ENCODE results near the gene TMEM126B.

TMEM126B gene

GRCh38 chr11:85661972-85662664 is 33.7 kb downstream of the TMEM126B start:
- TF ChIP-seq TCF4 (CRISPR knock-in tag; IDR thresholded peaks at IDR 0.05; ENCODE audit: borderline replicate concordance) (peak; percentile 55; the same call in 1 of the 2 replicates), PATZ1 (CRISPR knock-in tag; IDR thresholded peaks at IDR 0.05; ENCODE audit: borderline replicate concordance) (no peak), TOX (CRISPR knock-in tag; IDR thresholded peaks at IDR 0.05; ENCODE audit: borderline replicate concordance) (no peak)
- ATAC-seq, result no peak

GRCh38 chr11:85663080-85663752 is 34.8 kb downstream of the TMEM126B start:
- no peak for ATAC-seq
- TF ChIP-seq OSR1 (CRISPR knock-in tag; IDR thresholded peaks at IDR 0.05) (no peak), PPARA (CRISPR knock-in tag; IDR thresholded peaks at IDR 0.05; ENCODE audit: borderline replicate concordance) (no peak), PATZ1 (CRISPR knock-in tag; IDR thresholded peaks at IDR 0.05; ENCODE audit: borderline replicate concordance) (no peak)

GRCh38 chr11:85663753-85664614 is 35.6 kb downstream of the TMEM126B start:
- TF ChIP-seq ZNF565 (CRISPR knock-in tag; conservative IDR thresholded peaks at IDR 0.05; ENCODE audit: low read depth), result no peak
- no peak for TF ChIP-seq PPARA (CRISPR knock-in tag; IDR thresholded peaks at IDR 0.05; ENCODE audit: borderline replicate concordance)
- TF ChIP-seq PATZ1 (CRISPR knock-in tag; IDR thresholded peaks at IDR 0.05; ENCODE audit: borderline replicate concordance), result no peak
- no peak for TF ChIP-seq ESRRG (CRISPR knock-in tag; IDR thresholded peaks at IDR 0.05)
- no peak for TF ChIP-seq POU6F1 (CRISPR knock-in tag; IDR thresholded peaks at IDR 0.05; ENCODE audit: borderline replicate concordance, low read depth)
- TF ChIP-seq ZC3H10 (CRISPR knock-in tag; IDR thresholded peaks at IDR 0.05), result no peak
- TF ChIP-seq RARB (CRISPR knock-in tag; IDR thresholded peaks at IDR 0.05), result no peak
- TF ChIP-seq ZFP30 (CRISPR knock-in tag; IDR thresholded peaks at IDR 0.05), result no peak
- no peak for TF ChIP-seq SNAI2 (CRISPR knock-in tag; IDR thresholded peaks at IDR 0.05)
- TF ChIP-seq OSR1 (CRISPR knock-in tag; IDR thresholded peaks at IDR 0.05), result no peak
- TF ChIP-seq ISL1 (CRISPR knock-in tag; IDR thresholded peaks at IDR 0.05), result no peak
- TF ChIP-seq CSRNP3 (CRISPR knock-in tag; IDR thresholded peaks at IDR 0.05), result no peak
- no peak for TF ChIP-seq ARNTL (CRISPR knock-in tag; IDR thresholded peaks at IDR 0.05; ENCODE audit: borderline replicate concordance, low read depth)
- no peak for TF ChIP-seq ZFP3 (CRISPR knock-in tag; IDR thresholded peaks at IDR 0.05)
- peak; percentile 60 for ATAC-seq

Measured in SK-N-SH treated with all-trans-retinoic acid at 6 μM for 48 hours (cell line).